KOPT-K1 (cell line): ENCODE data around the gene CYB5B.

Source experiments
- H3K27ac ChIP-seq: fragments of 200-600 bp; sonication (generic); 2 replicates; pipeline ENCODE4 v1.5.1; 2016; ENCODE audit warnings: antibody characterized with exemption, mild to moderate bottlenecking, low read depth, low read length; ENCODE audit not compliant: poor library complexity, severe bottlenecking
- H3K36me3 ChIP-seq: fragments of 200-600 bp; sonication (generic); 2 replicates; pipeline ENCODE4 v1.5.1; 2017; ENCODE audit warnings: antibody characterized with exemption, mild to moderate bottlenecking, low read length, moderate library complexity; ENCODE audit not compliant: insufficient read depth
- H3K9me3 ChIP-seq: fragments of 200-600 bp; sonication (generic); 2 replicates; pipeline ENCODE4 v1.5.1; 2017; ENCODE audit warnings: antibody characterized with exemption, low read length, mild to moderate bottlenecking; ENCODE audit not compliant: insufficient read depth, poor library complexity, severe bottlenecking

Gene CYB5B

DNA sequence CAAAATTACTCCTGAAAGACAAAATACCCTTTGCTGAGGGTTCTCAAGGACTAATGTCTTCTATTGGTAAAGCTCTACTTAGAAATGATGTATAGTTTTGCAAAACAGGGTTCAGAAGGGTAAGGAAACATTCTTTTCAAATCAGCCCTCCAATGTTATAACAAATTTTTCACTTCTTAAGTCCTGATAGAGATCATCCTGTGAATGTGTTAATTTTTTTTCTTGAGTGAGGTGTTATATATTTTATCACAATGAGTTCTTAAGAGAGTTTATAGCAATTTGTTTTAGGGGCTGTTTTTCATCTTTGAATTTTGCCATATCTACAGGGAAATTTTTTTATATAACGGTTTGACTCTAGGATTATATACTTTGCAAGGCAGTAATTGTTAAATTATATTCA lies 29.5 kb downstream of the CYB5B start:
- Histone ChIP-seq H3K27ac (no peak overlapping the region), H3K9me3 (no peaks in the 10 kb centered on the region), H3K36me3 (peaks cover 94% of the 10 kb centered on the region)

DNA sequence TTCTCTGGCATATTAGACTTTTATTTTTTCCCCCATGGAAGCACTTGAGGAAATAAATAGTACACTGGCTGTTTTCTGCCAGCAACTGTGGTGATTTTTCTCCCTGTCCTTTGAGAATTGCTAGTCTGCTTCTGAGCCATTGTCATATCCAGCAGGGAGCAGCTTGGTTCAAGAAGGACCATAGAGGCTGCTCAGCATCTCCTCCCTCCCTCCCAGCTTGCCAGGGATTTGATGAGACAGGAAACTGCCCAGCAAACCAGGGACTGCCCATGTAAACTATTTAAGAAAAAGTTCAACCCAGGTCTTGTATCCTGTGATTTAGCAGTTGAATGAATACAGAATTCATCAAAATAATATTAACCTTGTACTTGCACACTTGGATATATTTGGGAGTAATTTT lies 39.5 kb downstream of the CYB5B start:
- no peaks in the 10 kb centered on the region for H3K9me3 ChIP-seq
- H3K27ac ChIP-seq = no peak overlapping the region
- H3K36me3 ChIP-seq = peaks cover 84% of the 10 kb centered on the region

DNA sequence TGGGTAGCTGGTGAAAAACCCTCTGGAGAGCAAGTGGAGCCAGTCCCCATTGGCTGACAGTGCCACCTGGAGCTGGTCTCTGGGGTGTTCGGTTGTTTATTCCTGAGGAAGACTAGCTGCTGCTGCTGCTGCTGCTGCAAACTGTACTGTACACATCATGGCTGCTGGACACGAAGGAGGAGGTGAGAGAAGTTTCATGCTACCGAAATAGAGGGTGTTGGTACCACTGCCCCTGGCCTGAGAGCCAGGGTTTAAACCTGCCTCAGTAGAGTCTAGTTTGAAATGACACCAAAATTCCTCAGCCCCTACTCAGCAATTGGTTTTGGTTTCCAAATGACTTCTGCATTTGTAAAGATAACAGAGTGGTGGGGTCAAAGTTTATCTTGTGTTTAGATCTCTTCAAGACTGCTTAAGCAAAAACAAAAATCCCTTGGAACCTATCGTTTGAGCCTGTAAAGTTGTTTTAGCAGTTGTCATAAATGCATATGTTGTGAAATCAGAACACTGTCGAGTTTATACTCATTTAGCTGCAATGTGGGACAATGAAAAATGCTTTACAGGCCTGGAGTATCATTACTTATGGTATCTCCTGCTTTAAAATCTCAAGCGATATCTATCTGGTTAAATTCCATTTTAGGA lies 40.8 kb downstream of the CYB5B start:
- Histone ChIP-seq H3K9me3 (no peaks in the 10 kb centered on the region), H3K36me3 (peaks cover 71% of the 10 kb centered on the region), H3K27ac (no peak overlapping the region)

DNA sequence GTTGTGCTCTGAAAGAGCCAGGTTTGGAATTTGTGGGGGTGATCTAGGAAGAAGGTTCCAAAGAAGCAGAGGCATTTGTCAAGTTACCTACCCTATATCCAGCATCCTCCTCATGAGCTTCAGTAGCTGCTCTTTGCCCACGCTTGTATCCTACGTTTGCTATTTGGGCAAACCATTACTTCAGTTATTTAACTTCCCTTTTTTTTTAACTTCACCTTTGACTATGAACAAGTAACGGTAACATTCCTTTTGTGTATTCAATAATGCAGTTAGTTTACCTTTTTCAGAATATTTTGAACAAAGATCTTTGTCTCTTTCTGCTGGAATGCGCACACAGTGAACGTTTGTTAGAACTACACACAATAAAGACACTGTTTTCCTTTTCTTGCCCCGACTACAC lies 41.5 kb downstream of the CYB5B start:
- H3K27ac ChIP-seq = no peak overlapping the region
- H3K36me3 ChIP-seq = peaks cover 64% of the 10 kb centered on the region
- no peaks in the 10 kb centered on the region for H3K9me3 ChIP-seq

GRCh38 chr16:69466547-69466946 lies 42.1 kb downstream of the CYB5B start:
- Histone ChIP-seq H3K9me3 (no peaks in the 10 kb centered on the region), H3K27ac (no peak overlapping the region), H3K36me3 (peaks cover 58% of the 10 kb centered on the region)

DNA sequence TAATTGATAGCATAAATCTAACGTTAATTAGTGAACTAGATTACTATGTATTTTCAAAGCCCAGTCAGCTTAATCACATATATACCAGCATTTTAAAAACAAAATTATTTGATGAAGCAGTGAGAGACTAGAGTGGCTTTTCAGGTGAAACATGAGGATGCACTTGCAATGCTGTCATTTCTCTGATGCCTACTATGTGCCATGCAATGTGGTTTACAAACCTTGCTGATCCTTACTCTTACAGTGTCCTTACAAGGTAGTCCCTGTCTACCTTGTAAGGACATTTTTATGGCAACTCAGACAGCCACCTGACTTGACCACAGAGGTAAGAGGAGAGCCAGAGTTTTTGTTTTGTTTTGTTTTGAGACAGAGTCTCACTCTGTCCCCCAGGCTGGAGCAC lies 42.7 kb downstream of the CYB5B start:
- Histone ChIP-seq H3K9me3 (no peaks in the 10 kb centered on the region), H3K27ac (no peak overlapping the region), H3K36me3 (peaks cover 52% of the 10 kb centered on the region)

GRCh38 chr16:69467531-69468204 lies 43.2 kb downstream of the CYB5B start:
- H3K27ac ChIP-seq = no peak overlapping the region
- H3K36me3 ChIP-seq = peaks cover 46% of the 10 kb centered on the region
- H3K9me3 ChIP-seq = no peaks in the 10 kb centered on the region

DNA sequence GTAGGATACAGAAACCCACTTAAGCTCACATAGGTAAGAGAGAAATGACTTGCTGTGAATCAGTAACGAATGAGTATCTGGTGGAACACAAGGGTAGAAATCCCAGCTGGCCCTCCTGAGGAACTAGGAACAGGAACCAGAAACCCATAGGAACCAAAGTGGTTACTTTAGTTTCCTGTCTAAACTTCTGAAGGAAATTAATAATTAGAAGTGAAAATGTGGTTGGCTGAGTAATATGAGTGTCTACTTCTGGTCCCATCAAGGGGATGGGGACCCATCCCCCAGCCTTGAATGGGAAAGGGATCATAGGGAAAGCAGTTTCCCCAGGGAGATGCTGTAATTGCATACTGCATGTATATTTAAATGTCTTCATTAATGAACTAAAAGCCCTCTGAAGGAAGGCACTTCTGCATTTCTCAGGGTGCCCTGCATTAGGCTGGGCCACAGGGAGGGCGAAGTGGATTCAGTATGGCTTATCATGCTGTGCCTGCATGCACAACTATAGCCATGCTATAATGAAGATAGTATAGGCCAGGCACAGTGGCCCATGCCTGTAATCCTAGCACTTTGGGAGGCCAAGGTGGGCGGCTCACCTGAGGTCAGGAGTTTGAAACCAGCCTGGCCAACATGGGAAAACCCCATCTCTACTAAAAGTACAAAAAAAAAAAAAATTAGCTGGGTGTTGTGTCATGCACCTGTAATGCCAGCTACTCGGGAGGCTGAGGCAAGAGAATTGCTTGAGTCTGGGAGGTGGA lies 45.6 kb downstream of the CYB5B start:
- Histone ChIP-seq H3K9me3 (no peaks in the 10 kb centered on the region), H3K27ac (no peak overlapping the region), H3K36me3 (peaks cover 24% of the 10 kb centered on the region)

DNA sequence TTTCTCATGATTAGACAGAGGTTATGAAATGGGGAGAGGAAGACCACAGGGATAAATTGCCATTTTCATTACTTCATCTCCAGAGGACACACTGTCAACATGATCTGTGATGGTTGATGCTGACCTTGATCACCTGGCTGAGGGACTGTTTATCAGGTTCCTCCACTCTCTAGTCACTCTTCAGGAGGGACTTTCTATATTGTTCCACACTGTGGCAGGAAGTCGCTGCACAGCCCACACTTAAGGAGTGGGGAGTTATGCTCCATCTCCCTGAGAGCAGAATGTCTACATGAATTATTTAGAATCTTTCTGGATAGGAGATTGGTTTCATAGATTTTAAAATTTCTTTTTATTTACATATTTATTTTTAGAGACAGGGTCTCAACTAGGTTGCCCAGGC lies 46.7 kb downstream of the CYB5B start:
- H3K27ac ChIP-seq = no peak overlapping the region
- peaks cover 15% of the 10 kb centered on the region for H3K36me3 ChIP-seq
- H3K9me3 ChIP-seq = no peaks in the 10 kb centered on the region

GRCh38 chr16:69474408-69474807 lies 50.0 kb downstream of the CYB5B start:
- H3K9me3 ChIP-seq = no peaks in the 10 kb centered on the region
- H3K36me3 ChIP-seq = no peaks in the 10 kb centered on the region
- H3K27ac ChIP-seq = no peak overlapping the region

DNA sequence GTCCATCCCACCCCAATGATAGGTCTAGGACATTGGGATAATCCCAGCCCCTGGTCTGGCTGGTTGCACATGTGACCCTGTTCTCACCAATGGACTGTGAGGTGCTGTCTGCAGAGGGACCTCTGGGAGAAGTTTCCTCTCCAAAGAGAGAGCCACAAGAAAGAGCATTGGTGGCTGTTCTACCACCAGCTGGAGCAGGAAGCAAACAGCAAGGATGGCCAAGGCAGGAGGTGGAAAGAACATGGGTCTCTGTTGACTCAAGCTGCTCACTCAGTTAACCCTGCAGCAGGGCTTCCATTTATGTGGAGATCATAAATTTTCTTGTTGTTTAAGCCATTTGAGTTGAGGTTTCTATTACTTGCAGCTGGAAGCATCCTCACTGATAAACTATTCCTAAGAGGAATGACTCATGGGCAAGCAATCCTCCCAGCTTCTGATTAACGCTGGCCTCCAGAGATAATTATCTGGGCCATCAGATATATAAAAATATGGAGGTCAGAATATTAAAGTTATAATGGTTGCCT lies 52.6 kb downstream of the CYB5B start:
- H3K27ac ChIP-seq = no peak overlapping the region
- no peaks in the 10 kb centered on the region for H3K36me3 ChIP-seq
- no peaks in the 10 kb centered on the region for H3K9me3 ChIP-seq

DNA sequence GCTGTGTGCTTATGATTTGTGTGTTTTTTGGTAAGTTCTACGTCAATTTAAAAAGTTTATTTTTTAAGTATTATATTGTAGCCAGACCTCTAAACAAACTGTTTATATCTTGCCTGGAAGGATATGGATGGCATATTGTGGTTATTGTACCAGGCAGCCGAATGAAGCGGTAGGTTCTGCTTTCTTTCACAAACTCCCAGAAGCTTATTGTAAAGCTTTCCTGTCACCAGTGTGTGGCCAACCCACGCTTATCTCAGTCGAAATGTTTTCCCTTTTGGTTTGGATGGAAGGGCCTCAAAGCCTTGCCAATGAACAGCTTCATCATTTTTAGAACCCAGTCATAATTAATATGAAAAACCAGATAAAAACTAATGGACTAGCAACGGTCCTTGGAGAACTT lies 53.1 kb downstream of the CYB5B start:
- no peak overlapping the region for H3K27ac ChIP-seq
- H3K9me3 ChIP-seq = no peaks in the 10 kb centered on the region
- H3K36me3 ChIP-seq = no peaks in the 10 kb centered on the region

DNA sequence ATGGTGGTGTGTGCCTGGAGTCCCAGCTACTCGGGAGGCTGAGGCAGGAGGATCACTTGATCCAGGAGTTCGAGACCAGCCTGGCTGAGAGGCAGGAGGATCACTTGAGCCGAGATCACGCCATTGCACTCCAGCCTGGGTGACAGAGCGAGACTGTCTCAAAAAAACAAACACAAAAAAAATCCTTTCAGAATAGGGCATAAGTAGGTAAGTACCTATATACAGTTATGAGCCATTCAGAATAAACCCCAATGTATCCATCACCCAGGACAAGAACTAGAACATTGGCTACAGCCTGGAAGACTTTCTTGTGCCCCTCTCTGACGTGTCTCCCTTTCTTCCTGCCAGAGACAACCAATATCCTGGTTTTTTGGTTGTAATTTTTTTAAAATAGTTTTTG lies 54.3 kb downstream of the CYB5B start:
- Histone ChIP-seq H3K9me3 (no peaks in the 10 kb centered on the region), H3K27ac (no peak overlapping the region), H3K36me3 (no peaks in the 10 kb centered on the region)

DNA sequence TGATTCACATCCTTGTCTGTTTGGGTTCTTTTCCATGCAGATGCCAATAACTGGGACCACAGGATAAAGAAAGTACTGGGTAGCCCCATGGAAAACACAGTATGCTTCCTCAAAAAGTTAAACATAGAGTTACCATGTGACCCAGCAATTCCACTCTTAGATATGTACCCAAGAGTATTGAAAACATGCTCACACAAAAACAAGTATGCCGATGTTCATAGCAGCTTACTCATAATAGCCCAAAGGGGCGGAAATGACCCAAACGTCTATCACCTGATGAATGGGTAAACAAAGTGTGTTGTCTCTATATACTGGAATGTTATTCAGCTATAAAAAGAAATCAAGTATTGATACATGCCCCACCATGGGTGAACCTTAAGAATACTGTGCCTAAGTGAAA lies 55.4 kb downstream of the CYB5B start:
- Histone ChIP-seq H3K27ac (no peak overlapping the region), H3K36me3 (no peaks in the 10 kb centered on the region), H3K9me3 (no peaks in the 10 kb centered on the region)

- H3K36me3 ChIP-seq = no peaks in the 10 kb centered on the region
- H3K27ac ChIP-seq = no peak overlapping the region
- no peaks in the 10 kb centered on the region for H3K9me3 ChIP-seq
These were observed 57.5 kb downstream of the CYB5B start for GRCh38 chr16:69481901-69482341.
